ENCODE measurements around the gene TRAPPC5.
A peak's percentile ranks its signal among the peaks of the same experiment; 100 is the strongest.

- TF ChIP-seq, protein P1, sequence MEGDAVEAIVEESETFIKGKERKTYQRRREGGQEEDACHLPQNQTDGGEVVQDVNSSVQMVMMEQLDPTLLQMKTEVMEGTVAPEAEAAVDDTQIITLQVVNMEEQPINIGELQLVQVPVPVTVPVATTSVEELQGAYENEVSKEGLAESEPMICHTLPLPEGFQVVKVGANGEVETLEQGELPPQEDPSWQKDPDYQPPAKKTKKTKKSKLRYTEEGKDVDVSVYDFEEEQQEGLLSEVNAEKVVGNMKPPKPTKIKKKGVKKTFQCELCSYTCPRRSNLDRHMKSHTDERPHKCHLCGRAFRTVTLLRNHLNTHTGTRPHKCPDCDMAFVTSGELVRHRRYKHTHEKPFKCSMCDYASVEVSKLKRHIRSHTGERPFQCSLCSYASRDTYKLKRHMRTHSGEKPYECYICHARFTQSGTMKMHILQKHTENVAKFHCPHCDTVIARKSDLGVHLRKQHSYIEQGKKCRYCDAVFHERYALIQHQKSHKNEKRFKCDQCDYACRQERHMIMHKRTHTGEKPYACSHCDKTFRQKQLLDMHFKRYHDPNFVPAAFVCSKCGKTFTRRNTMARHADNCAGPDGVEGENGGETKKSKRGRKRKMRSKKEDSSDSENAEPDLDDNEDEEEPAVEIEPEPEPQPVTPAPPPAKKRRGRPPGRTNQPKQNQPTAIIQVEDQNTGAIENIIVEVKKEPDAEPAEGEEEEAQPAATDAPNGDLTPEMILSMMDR (IDR thresholded peaks at IDR 0.05 in 2 of 3, conservative IDR thresholded peaks at IDR 0.05 in 1 of 3; ENCODE audit: control insufficient read depth in 2 of 3, extremely low read depth in 1 of 3, insufficient read depth in 1 of 3, low read depth in 3 of 3, low read length in 3 of 3), result no peak
- no peak for TF ChIP-seq USF2 (IDR thresholded peaks at IDR 0.05; ENCODE audit: borderline replicate concordance, low read depth, low read length)
- TF ChIP-seq, protein P2, sequence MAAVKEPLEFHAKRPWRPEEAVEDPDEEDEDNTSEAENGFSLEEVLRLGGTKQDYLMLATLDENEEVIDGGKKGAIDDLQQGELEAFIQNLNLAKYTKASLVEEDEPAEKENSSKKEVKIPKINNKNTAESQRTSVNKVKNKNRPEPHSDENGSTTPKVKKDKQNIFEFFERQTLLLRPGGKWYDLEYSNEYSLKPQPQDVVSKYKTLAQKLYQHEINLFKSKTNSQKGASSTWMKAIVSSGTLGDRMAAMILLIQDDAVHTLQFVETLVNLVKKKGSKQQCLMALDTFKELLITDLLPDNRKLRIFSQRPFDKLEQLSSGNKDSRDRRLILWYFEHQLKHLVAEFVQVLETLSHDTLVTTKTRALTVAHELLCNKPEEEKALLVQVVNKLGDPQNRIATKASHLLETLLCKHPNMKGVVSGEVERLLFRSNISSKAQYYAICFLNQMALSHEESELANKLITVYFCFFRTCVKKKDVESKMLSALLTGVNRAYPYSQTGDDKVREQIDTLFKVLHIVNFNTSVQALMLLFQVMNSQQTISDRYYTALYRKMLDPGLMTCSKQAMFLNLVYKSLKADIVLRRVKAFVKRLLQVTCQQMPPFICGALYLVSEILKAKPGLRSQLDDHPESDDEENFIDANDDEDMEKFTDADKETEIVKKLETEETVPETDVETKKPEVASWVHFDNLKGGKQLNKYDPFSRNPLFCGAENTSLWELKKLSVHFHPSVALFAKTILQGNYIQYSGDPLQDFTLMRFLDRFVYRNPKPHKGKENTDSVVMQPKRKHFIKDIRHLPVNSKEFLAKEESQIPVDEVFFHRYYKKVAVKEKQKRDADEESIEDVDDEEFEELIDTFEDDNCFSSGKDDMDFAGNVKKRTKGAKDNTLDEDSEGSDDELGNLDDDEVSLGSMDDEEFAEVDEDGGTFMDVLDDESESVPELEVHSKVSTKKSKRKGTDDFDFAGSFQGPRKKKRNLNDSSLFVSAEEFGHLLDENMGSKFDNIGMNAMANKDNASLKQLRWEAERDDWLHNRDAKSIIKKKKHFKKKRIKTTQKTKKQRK (IDR thresholded peaks at IDR 0.05; ENCODE audit: low read depth, low read length), result no peak
- no peak for TF ChIP-seq EP300 (IDR thresholded peaks at IDR 0.05; ENCODE audit: borderline replicate concordance in 1 of 2, control insufficient read depth in 1 of 2, low read depth in 2 of 2, low read length in 2 of 2)
- peak; percentile 72; the same call in 1 of the 2 replicates for TF ChIP-seq POLR2AphosphoS5 (IDR thresholded peaks at IDR 0.05; ENCODE audit: low read length)
- TF ChIP-seq NR2C2 (IDR thresholded peaks at IDR 0.05; ENCODE audit: borderline replicate concordance, control insufficient read depth, insufficient read length, low read depth), result no peak
Measured at GRCh38 chr19:7636691-7637373, 43.8 kb upstream of the TRAPPC5 start, which contains the start of gene STXBP2.

All from GM12878 (cell line).